Astrocyte of the cerebellum (primary cell): ENCODE results near the gene GAK.

Source experiments
- DNase-seq: peaks from one replicate; pipeline ENCODE4 v3.0.0-alpha.2; 2011; ENCODE audit warnings: low read depth
- H3K4me3 ChIP-seq: 2 replicates; pipeline ENCODE4 v1.5.1; 2011; ENCODE audit warnings: mild to moderate bottlenecking, low read depth, low read length, moderate library complexity
- in situ Hi-C: cut with HindIII; loops from 2 replicates; pipeline ENCODE4 v1.10.0; 2017; ENCODE audit warnings: low sequenced_read_pairs
- TF ChIP-seq, protein P1 (sequence below): IDR thresholded peaks from 2 replicates; pipeline ENCODE4 v1.5.1; 2012; ENCODE audit warnings: low read length, low read depth, moderate library complexity, mild to moderate bottlenecking; ENCODE audit errors: missing control alignments

Gene GAK

DNA sequence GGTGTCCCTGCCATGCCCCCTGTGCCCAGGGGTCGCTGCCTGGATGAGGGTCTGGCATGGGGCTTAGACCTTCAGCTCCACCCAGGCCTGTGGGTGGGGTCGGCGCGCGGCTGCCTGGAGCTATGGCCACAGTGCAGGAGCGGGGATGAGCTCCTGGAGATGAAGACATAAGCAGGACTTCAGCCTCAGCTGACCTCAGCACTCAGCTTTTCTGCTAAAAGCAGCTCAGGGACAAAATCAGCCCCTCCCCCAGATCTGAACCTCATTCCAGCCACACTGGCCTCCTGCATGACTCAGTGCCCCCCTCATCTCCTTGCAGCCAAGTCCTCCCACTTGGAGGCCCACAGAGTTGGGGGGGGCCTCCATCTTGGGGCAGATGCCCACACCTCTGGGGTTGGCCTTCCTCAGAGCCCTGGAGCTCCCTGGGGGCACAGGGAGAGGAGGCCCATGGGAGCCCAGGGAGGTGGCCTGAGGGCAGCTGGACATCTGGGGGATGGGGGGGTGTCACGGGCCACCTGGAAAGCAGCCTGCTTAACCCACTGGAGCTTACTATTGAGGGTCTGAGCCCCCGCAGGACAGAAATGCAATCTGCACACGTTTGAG is 86.8 kb downstream of the GAK start:
- DNase-seq: no peak
- no peak overlapping the region for H3K4me3 ChIP-seq
- TF ChIP-seq, protein P1, sequence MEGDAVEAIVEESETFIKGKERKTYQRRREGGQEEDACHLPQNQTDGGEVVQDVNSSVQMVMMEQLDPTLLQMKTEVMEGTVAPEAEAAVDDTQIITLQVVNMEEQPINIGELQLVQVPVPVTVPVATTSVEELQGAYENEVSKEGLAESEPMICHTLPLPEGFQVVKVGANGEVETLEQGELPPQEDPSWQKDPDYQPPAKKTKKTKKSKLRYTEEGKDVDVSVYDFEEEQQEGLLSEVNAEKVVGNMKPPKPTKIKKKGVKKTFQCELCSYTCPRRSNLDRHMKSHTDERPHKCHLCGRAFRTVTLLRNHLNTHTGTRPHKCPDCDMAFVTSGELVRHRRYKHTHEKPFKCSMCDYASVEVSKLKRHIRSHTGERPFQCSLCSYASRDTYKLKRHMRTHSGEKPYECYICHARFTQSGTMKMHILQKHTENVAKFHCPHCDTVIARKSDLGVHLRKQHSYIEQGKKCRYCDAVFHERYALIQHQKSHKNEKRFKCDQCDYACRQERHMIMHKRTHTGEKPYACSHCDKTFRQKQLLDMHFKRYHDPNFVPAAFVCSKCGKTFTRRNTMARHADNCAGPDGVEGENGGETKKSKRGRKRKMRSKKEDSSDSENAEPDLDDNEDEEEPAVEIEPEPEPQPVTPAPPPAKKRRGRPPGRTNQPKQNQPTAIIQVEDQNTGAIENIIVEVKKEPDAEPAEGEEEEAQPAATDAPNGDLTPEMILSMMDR: no peak
- in situ Hi-C loops: loop anchor here (5.0 kb wide), 4 partner anchors 48 to 87 kb away; partner anchors contain the start of genes GAK and TMEM175

DNA sequence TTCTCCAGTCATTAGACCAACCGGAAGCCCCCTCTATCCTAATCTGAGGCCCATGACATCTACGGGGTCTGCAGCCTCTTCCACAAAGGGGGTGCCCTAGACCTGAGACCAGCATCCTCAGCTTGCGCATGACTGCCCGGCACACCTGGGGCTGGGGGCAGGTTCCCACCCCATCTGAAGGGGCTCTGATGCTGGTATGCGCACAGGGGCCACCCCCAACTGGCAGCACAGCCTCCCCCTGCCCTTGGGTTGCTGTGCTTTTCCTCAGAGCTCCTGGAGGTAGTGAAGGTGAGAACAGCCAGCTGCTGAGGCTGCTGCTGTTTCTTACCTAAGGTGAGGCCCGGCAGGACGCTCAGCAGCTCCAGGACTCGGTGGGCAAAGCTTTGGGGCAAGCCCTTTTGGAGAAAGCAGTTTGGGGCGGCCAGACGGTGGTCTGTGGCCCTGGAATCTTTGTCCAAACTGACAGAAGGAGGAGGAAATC is 87.3 kb downstream of the GAK start:
- in situ Hi-C loops: loop anchor here (5.0 kb wide), 4 partner anchors 47 to 88 kb away; partner anchors contain the start of genes GAK and TMEM175
- TF ChIP-seq, protein P1: no peak
- H3K4me3 ChIP-seq: no peak overlapping the region
- no peak for DNase-seq

DNA sequence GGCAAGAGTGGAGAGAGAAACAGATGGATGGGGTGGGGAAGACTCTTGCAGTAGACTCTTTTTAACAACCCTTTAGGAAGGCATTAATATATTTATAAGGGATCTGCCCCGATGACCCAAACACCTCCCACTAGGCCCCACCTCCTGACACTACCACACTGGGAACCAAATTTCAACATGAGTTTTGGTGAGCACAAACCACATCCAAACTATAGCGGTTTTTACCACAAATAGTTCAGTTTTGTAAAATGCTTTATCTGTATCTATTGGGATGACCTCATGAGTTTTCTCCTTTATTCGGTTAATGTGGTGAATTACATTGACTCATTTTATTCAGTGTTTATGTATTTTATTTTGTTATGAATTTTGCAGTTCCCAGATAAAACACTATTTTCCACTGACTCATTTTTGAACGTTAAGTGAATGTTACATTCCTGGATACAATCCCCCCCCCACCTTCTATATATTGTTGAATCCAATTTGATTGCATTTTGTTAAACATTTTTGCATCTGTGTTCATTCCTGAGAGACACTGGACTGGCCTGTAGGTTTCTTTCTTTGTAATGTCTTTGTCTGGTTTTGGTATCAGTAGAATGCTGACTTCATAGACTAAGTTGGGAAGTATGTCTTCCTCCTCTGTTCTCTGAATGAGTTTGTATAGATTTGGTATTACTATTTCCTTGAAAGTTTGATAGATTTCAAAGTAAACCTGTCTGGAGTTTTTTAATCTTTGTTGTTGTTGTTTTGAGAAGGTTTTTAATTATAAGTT is 92.3 kb downstream of the GAK start:
- in situ Hi-C loops: no loop called here
- H3K4me3 ChIP-seq: no peak overlapping the region
- TF ChIP-seq, protein P1: no peak
- no peak for DNase-seq

DNA sequence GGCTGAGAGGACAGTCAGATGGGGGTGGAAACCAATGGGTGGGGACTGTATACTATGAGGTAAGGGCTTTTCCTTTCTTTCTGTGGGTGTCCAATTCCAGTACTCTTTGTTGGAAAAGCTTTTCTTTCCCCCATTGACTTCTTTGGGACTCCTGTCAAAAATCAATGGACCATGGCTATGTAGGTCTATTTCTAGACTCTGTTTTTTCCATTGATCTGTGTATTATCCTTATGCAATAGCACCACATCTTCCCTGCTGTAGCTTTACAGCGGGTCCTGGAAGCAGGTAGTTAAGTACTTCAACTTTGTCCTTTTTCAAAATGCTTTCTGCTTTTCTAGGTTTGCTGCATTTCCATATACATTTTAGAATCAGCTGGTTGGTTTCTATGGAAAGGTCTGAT is 94.3 kb downstream of the GAK start:
- TF ChIP-seq, protein P1: no peak
- in situ Hi-C loops: no loop called here
- no peak for DNase-seq
- H3K4me3 ChIP-seq: no peak overlapping the region

DNA sequence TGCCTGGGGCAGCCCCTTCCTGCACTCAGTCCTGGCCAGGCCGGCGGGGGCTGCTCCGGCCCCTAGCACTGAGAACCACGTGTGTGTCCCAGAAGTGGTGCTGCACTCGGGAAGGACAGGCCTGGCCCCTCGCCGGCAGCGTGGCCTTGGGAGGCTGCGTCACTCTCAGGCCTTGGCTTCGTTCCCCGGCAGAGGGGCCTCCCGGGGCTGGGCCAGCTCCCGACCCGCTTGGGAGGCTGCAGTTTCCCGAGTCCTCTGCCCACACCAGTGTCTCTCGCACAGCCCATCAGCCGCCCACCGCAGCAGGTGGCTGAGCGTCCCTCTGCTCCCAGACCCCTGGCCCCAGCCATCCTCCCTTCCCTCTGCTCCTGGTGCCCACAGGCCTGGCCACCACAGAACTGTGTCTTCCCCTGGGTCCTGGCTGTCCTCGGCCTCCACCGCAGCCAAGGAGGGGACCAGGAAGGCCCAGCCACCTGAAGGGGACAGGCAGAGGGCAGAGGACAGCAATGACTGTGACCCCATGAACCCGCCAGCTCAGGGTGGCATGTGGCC is 95.3 kb downstream of the GAK start:
- in situ Hi-C loops: no loop called here

DNA sequence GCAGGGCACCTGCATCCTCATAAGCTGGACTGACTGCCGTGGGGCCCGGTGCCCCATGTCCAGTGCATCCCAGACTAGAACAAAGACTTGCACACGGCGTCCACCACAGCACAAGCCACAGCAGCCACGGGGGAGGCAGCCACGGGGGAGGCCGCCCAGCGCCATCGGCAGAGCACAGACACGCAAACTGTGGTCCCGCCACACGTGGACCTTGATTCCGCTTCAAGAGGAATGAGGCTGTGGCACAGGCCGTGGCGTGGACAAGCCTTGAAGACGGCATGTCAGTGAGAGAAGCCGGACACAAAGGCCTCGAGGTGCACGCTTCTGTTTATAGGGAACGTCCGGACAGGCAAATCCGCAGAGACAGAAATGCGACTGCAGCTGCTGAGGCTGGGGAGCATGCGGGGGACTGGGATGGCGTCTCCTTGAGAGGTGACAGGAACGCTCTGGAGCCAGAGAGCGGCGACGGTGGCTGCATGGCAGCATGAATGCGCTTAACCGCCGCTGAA is 96.1 kb downstream of the GAK start:
- no peak for DNase-seq
- H3K4me3 ChIP-seq: no peak overlapping the region
- TF ChIP-seq, protein P1: no peak
- in situ Hi-C loops: no loop called here

More for the DNA sequence above, 95.3 kb downstream of the GAK start:
- TF ChIP-seq, protein P1: no peak
- DNase-seq: no peak
- no peak overlapping the region for H3K4me3 ChIP-seq
